K562 (cell line): Measurements from ENCODE around the gene ACTN1. TPM values are rescaled to one million over a fixed set of nuclear protein-coding genes. Genes with fewer than 3 reads are reported as not detected.

ENCODE experiments used
- ATAC-seq: fragments of 200-7000 bp; cut with Tn5 transposase; 3 replicates; pipeline ENCODE4 v1.9.1; 2020; ENCODE audit warnings: moderate library complexity
- BruUV-seq: library from RNA; stranded (reverse); fragments of 400-500 nt; replicated peaks from 2 replicates; lab custom pipeline; 2021; lab: Mats Ljungman, UMichigan
- CTCF ChIA-PET: fragments of 300-600 bp; formaldehyde crosslinking; extraction: SDS; loops from one replicate; lab custom pipeline; 2021; ENCODE audit warnings: low intra/inter-chr PET ratio; lab: Yijun Ruan, JAX
- POLR2A ChIA-PET: fragments of 300-600, 350-650 bp; sonication (Branson Sonifier 250); formaldehyde crosslinking; extraction: SDS; loops from one replicate; lab custom pipeline; 2021; ENCODE audit warnings: antibody characterized with exemption, inconsistent platforms; lab: Yijun Ruan, JAX
- DNase-seq, 4 experiments: peaks; one replicate each; pipeline versions ENCODE4 v3.0.0 to v3.0.0-alpha.2; 2011 to 2018; ENCODE audit warnings: low spot score in 3 of 4, mixed read lengths in 3 of 4; ENCODE audit errors: extremely low read depth in 1 of 4
- FAIRE-seq: peaks from 2 replicates; lab custom pipeline; 2011; peaks lifted over from hg19 to GRCh38; lab: Jason Lieb, UNC
- H2AFZ ChIP-seq: 2 replicates; pipeline ENCODE4 v1.6.0; 2011; ENCODE audit warnings: low read depth, low read length, control low read depth, inconsistent platforms
- H3K27ac ChIP-seq: fragments of 200-600 bp; 3 replicates; pipeline ENCODE4 v1.8.0; 2011; ENCODE audit warnings: low read depth, mild to moderate bottlenecking, control low read depth, inconsistent platforms, low read length, moderate library complexity, mixed read lengths; ENCODE audit errors: extremely low read depth
- H3K27me3 ChIP-seq, 2 experiments: fragments of 300-600 bp in 1 of 2; 2 replicates in 1 of 2; 3 replicates in 1 of 2; pipeline versions ENCODE4 v1.6.0 to v1.8.0; 2011; ENCODE audit warnings: inconsistent platforms in 2 of 2, low read length in 2 of 2, mild to moderate bottlenecking in 1 of 2, mixed read lengths in 1 of 2, moderate library complexity in 1 of 2; ENCODE audit not compliant: control insufficient read depth in 2 of 2, insufficient read depth in 2 of 2
- H3K36me3 ChIP-seq: fragments of 300-600 bp; 3 replicates; pipeline ENCODE4 v1.8.0; 2011; ENCODE audit warnings: mild to moderate bottlenecking, low read length, inconsistent platforms; ENCODE audit not compliant: control insufficient read depth, insufficient read depth
- H3K4me1 ChIP-seq, 2 experiments: fragments of 200-600 bp in 1 of 2; replicated peaks in 1 of 2; 2 replicates in 1 of 2; 3 replicates in 1 of 2; pipeline versions ENCODE4 v1.5.1 to v1.8.0; 2011; ENCODE audit warnings: inconsistent platforms in 2 of 2, low read length in 2 of 2, mild to moderate bottlenecking in 1 of 2, mixed read lengths in 1 of 2, moderate library complexity in 1 of 2; ENCODE audit not compliant: control insufficient read depth in 2 of 2, insufficient read depth in 2 of 2
- H3K4me2 ChIP-seq: 2 replicates; pipeline ENCODE4 v1.6.1; 2011; ENCODE audit warnings: low read length, control low read depth, inconsistent platforms, mixed read lengths; ENCODE audit not compliant: insufficient read depth
- H3K4me3 ChIP-seq: fragments of 200-600 bp; sonication (generic), shearing (Covaris generic); 2 replicates; pipeline ENCODE4 v1.5.1; 2016; ENCODE audit warnings: control low read depth, inconsistent platforms
- H3K79me2 ChIP-seq: fragments of 200-600 bp; 3 replicates; pipeline ENCODE4 v1.8.0; 2011; ENCODE audit warnings: low read length, inconsistent platforms; ENCODE audit not compliant: control insufficient read depth, insufficient read depth
- H3K9ac ChIP-seq, 2 experiments: 2 replicates each; pipeline versions ENCODE4 v1.6.0 to v1.6.1; 2011; ENCODE audit warnings: low read depth in 2 of 2, low read length in 2 of 2, control low read depth in 1 of 2, inconsistent platforms in 1 of 2, mild to moderate bottlenecking in 1 of 2, mixed read lengths in 1 of 2; ENCODE audit not compliant: insufficient read depth in 1 of 2
- H3K9me1 ChIP-seq: one replicate; pipeline ENCODE4 v1.6.0; 2011; ENCODE audit warnings: inconsistent platforms, mild to moderate bottlenecking, low read length, moderate library complexity; ENCODE audit not compliant: control insufficient read depth, insufficient read depth
- H3K9me3 ChIP-seq: replicated peaks from 2 replicates; pipeline ENCODE4 v1.5.1; 2011; ENCODE audit warnings: low read depth, low read length, inconsistent platforms; ENCODE audit not compliant: control insufficient read depth, insufficient read depth
- H4K20me1 ChIP-seq: replicated peaks from 2 replicates; pipeline ENCODE4 v1.6.1; 2011; ENCODE audit warnings: low read length, inconsistent platforms, mixed read lengths; ENCODE audit not compliant: control insufficient read depth, insufficient read depth
- CREM ChIP-seq: IDR thresholded peaks from 2 replicates; pipeline ENCODE4 v1.6.1; 2014; ENCODE audit warnings: antibody characterized with exemption, low read depth
- MAFK ChIP-seq: IDR thresholded peaks from 2 replicates; pipeline ENCODE4 v1.6.1; 2011; ENCODE audit warnings: low read length, improper control_type of control experiment
- MTF1 ChIP-seq: fragments of 250-450 bp; sonication (Bioruptor Pico); IDR thresholded peaks from 2 replicates; pipeline ENCODE4 v1.9.0; 2021; ENCODE audit warnings: moderate library complexity, mild to moderate bottlenecking, inconsistent platforms, borderline replicate concordance
- PPARD ChIP-seq: fragments of 250-450 bp; sonication (Bioruptor Pico); IDR thresholded peaks from 2 replicates; pipeline ENCODE4 v1.8.0; 2022; ENCODE audit warnings: inconsistent platforms, mild to moderate bottlenecking, moderate library complexity
- SRSF1 ChIP-seq: fragments of 200-400 bp; formaldehyde crosslinking; IDR thresholded peaks from 2 replicates; pipeline ENCODE4 v1.6.1; 2017; ENCODE audit warnings: mild to moderate bottlenecking, low read depth, low read length, moderate library complexity
- TCF7L2 ChIP-seq: fragments of 150-350 bp; IDR thresholded peaks from 2 replicates; pipeline ENCODE4 v1.6.1; 2016; ENCODE audit warnings: low read depth, mild to moderate bottlenecking, low read length, moderate library complexity
- ZNF12 ChIP-seq: sonication (generic); formaldehyde crosslinking; IDR thresholded peaks from 2 replicates; pipeline ENCODE4 v1.4.0; 2020; ENCODE audit warnings: mild to moderate bottlenecking, missing genetic modification reagents
- ZNF124 ChIP-seq: sonication (generic); formaldehyde crosslinking; IDR thresholded peaks from 2 replicates; pipeline ENCODE4 v1.8.1; 2022; ENCODE audit warnings: missing genetic modification reagents
- ZNF133 ChIP-seq: fragments of 250-450 bp; sonication (Bioruptor Pico); IDR thresholded peaks from 2 replicates; pipeline ENCODE4 v1.4.0; 2020; ENCODE audit warnings: mild to moderate bottlenecking
- ZNF282 ChIP-seq: sonication (generic); formaldehyde crosslinking; IDR thresholded peaks from 2 replicates; pipeline ENCODE4 v1.8.1; 2023; ENCODE audit warnings: missing genetic modification reagents
- WGBS: fragments of 100-300 bp; shearing (Covaris generic); methylation state at CpG from one replicate; pipeline ENCODE4 v1.1.6; 2016; ENCODE audit warnings: low coverage, mixed read lengths; ENCODE audit not compliant: insufficient coverage; ENCODE audit errors: missing lambda C conversion rate; 5-methylcytosine and 5-hydroxymethylcytosine counted together
- in situ Hi-C: fragments of 300-500 bp; cut with MboI; formaldehyde crosslinking; loops from 4 replicates; pipeline ENCODE4 v1.15.0; 2018; ENCODE audit warnings: inconsistent platforms, mixed read lengths
- intact Hi-C: fragments of 100-400 bp; cut with micrococcal nuclease; formaldehyde crosslinking; loops from 2 replicates; pipeline ENCODE4 v1.14.2; 2022
- polyA plus RNA-seq, 8 experiments: library from polyadenylated mRNA; depleted of rRNA in 4 of 8; stranded (reverse) in 5 of 8; unstranded in 3 of 8; fragments of >200 nt; fragmentation: Nextera tagmentation in 2 of 8; fragmentation: Illumina TruSeq in 1 of 8; extraction: Ambion mirVana in 2 of 8; extraction: Trizol in 1 of 8; gene quantifications; 2 replicates each; pipeline versions ENCODE4 v1.2.1 to v1.2.3, GENCODE V29; 2011 to 2014; ENCODE audit warnings: inconsistent platforms in 1 of 8, missing spikeins in 1 of 8
- total RNA-seq, 7 experiments: library from RNA; depleted of rRNA in 6 of 7; stranded (reverse); fragments of >200 nt in 6 of 7; fragmentation: Illumina TruSeq in 2 of 7; extraction: Trizol in 2 of 7; gene quantifications; 2 replicates each; pipeline versions ENCODE4 v1.2.1 to v1.2.3, GENCODE V29; 2011 to 2021; ENCODE audit warnings: low replicate concordance in 1 of 7
- TF ChIP-seq, protein P1 (sequence below): fragments of 450-650 bp; IDR thresholded peaks from 2 replicates; pipeline ENCODE4 v1.6.1; 2018; ENCODE audit warnings: mild to moderate bottlenecking, low read depth; ENCODE audit not compliant: partially characterized antibody
- TF ChIP-seq, protein P2 (sequence below), 2 experiments: fragments of 450-650 bp; conservative IDR thresholded peaks; 2 replicates each; pipeline ENCODE4 v1.6.1; 2017; ENCODE audit warnings: mild to moderate bottlenecking in 2 of 2, moderate library complexity in 2 of 2
- TF ChIP-seq, protein P3 (sequence below): fragments of 450-650 bp; formaldehyde crosslinking; IDR thresholded peaks from 2 replicates; pipeline ENCODE4 v1.4.0; 2020; ENCODE audit warnings: mild to moderate bottlenecking, moderate library complexity

The ACTN1 gene
- total and polyA plus RNA-seq, 9 of the 15 experiments (the other 6 are each of a cell fraction or from before 2014, with no cell fraction given), result 2.2 to 67.7 (median 34.5) TPM

DNA sequence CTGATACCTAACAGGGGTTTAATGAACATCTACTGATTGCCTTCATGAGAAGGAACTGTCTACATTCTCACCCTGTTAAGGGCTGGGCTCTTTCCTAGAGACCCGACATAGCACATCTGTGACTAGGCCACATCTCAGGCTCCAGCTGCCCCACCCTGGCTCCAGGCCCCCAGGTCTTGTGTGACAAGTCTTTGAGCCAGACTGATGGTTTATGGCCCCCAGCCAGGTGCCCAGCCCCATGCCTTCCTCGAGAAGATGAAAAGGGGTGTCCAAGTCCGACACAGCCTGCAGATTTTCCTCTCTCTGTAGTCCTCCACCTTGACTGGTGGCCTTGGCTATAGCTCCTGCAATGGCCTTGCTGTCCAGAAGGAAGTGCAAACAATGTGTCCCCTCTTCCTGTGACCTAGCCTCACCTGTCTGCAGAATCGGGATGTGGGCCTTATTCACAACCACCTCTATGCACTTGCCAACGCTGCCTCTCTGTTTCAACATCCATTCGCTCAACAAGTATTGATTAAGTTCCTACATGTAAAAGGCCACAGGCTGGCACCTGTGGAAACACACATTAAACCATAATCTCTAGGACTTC is 4.2 kb downstream of the ACTN1 start:
- 89% methylated on average over 5 of the region's 6 CpGs for WGBS
- in situ Hi-C loops, result no loop called here
- Histone ChIP-seq H3K4me1 (peaks cover 16 to 21% of the 10 kb centered on the region in 2 experiments; a peak in 4 of 5 replicates), H3K27ac (no peak overlapping the region), H3K9me1 (no peaks in the 10 kb centered on the region)
- TF ChIP-seq ZNF124 (CRISPR knock-in tag) (no peak), ZNF282 (no peak), CREM (no peak), SRSF1 (no peak), MAFK (no peak), ZNF12 (no peak), PPARD (no peak), MTF1 (no peak), ZNF133 (CRISPR knock-in tag) (no peak), TCF7L2 (no peak)
- TF ChIP-seq, protein P1, sequence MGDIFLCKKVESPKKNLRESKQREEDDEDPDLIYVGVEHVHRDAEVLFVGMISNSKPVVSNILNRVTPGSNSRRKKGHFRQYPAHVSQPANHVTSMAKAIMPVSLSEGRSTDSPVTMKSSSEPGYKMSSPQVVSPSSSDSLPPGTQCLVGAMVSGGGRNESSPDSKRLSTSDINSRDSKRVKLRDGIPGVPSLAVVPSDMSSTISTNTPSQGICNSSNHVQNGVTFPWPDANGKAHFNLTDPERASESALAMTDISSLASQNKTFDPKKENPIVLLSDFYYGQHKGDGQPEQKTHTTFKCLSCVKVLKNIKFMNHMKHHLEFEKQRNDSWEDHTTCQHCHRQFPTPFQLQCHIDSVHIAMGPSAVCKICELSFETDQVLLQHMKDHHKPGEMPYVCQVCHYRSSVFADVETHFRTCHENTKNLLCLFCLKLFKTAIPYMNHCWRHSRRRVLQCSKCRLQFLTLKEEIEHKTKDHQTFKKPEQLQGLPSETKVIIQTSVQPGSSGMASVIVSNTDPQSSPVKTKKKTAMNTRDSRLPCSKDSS, result no peak
- TF ChIP-seq, protein P2, sequence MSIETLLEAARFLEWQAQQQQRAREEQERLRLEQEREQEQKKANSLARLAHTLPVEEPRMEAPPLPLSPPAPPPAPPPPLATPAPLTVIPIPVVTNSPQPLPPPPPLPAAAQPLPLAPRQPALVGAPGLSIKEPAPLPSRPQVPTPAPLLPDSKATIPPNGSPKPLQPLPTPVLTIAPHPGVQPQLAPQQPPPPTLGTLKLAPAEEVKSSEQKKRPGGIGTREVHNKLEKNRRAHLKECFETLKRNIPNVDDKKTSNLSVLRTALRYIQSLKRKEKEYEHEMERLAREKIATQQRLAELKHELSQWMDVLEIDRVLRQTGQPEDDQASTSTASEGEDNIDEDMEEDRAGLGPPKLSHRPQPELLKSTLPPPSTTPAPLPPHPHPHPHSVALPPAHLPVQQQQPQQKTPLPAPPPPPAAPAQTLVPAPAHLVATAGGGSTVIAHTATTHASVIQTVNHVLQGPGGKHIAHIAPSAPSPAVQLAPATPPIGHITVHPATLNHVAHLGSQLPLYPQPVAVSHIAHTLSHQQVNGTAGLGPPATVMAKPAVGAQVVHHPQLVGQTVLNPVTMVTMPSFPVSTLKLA (conservative IDR thresholded peaks at IDR 0.05), result no peak
- TF ChIP-seq, protein P3, sequence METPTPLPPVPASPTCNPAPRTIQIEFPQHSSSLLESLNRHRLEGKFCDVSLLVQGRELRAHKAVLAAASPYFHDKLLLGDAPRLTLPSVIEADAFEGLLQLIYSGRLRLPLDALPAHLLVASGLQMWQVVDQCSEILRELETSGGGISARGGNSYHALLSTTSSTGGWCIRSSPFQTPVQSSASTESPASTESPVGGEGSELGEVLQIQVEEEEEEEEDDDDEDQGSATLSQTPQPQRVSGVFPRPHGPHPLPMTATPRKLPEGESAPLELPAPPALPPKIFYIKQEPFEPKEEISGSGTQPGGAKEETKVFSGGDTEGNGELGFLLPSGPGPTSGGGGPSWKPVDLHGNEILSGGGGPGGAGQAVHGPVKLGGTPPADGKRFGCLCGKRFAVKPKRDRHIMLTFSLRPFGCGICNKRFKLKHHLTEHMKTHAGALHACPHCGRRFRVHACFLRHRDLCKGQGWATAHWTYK, result no peak
- TF ChIP-seq, all 486 proteins: peak for 0
- Histone ChIP-seq H4K20me1 (peaks cover 11% of the 10 kb centered on the region), H3K4me2 (no peak overlapping the region), H3K9me3 (no peaks in the 10 kb centered on the region), H3K27me3 (no peaks in the 10 kb centered on the region), H2AFZ (no peak overlapping the region), H3K4me3 (no peak overlapping the region), H3K79me2 (peaks cover 59% of the 10 kb centered on the region), H3K36me3 (peaks cover 34% of the 10 kb centered on the region; the same call in 2 of the 3 replicates), H3K9ac (no peak overlapping the region)
- FAIRE-seq, result no peak
- no peak for ATAC-seq
- intact Hi-C loops, result loop anchor here (5.0 kb wide), 1 partner anchor 127 kb away; no protein-coding TSS in a partner anchor
- ChIA-PET POLR2A (interaction anchor here (1.2 to 3.8 kb wide), 3 partner anchors 7 to 35 kb away, joined by 3 to 25 read pairs (median 3); no protein-coding TSS in a partner anchor), CTCF (no interaction called here)
- no peak for DNase-seq
- no TSS peak for BruUV-seq
